IMR-90 (cell line): ENCODE data around the gene SLCO3A1. TPM values are rescaled to one million over a fixed set of nuclear protein-coding genes. Genes with fewer than 3 reads are reported as not detected.
A peak's percentile ranks its signal among the peaks of the same experiment; 100 is the strongest.

Source experiments
- ATAC-seq: fragments of 200-7000 bp; cut with Tn5 transposase; 2 replicates; pipeline ENCODE4 v1.9.1; 2020; ENCODE audit warnings: low read depth, mild to moderate bottlenecking, moderate library complexity
- BruUV-seq: library from RNA; stranded (reverse); fragments of 400-500 nt; replicated peaks from 2 replicates; lab custom pipeline; 2021; lab: Mats Ljungman, UMichigan
- CTCF ChIA-PET: fragments of 300-600 bp; formaldehyde crosslinking; extraction: SDS; loops from one replicate; lab custom pipeline; 2021; ENCODE audit warnings: antibody characterized with exemption; lab: Yijun Ruan, JAX
- POLR2A ChIA-PET: fragments of 300-600 bp; sonication (Branson Sonifier 250); formaldehyde crosslinking; loops from one replicate; lab custom pipeline; 2022; ENCODE audit warnings: antibody characterized with exemption; ENCODE audit not compliant: unreplicated experiment; lab: Charles Lee
- DNase-seq: peaks from one replicate; pipeline ENCODE4 v3.0.0; 2013
- H2AFZ ChIP-seq: replicated peaks from 2 replicates; pipeline ENCODE3; 2013; ENCODE audit warnings: low read length, mild to moderate bottlenecking; ENCODE audit not compliant: poor library complexity
- H2AK5ac ChIP-seq: 2 replicates; pipeline ENCODE4 v1.6.1; 2013; ENCODE audit warnings: low read depth, low read length, inconsistent platforms
- H2AK9ac ChIP-seq: replicated peaks from 2 replicates; pipeline ENCODE3; 2013; ENCODE audit warnings: mild to moderate bottlenecking, low read depth, low read length, moderate library complexity; ENCODE audit not compliant: poor library complexity
- H2BK120ac ChIP-seq: 2 replicates; pipeline ENCODE4 v1.6.1; 2013; ENCODE audit warnings: low read depth, low read length, inconsistent platforms
- H2BK15ac ChIP-seq: 3 replicates; pipeline ENCODE4 v1.6.1; 2013; ENCODE audit warnings: low read depth, low read length, inconsistent platforms
- H2BK20ac ChIP-seq: 2 replicates; pipeline ENCODE4 v1.6.1; 2013; ENCODE audit warnings: low read depth, mild to moderate bottlenecking, inconsistent platforms, low read length, moderate library complexity
- H2BK5ac ChIP-seq: 2 replicates; pipeline ENCODE4 v1.6.1; 2013; ENCODE audit warnings: mild to moderate bottlenecking, low read depth, low read length, inconsistent platforms; ENCODE audit not compliant: poor library complexity, severe bottlenecking
- H3K14ac ChIP-seq: replicated peaks from 2 replicates; pipeline ENCODE4 v1.6.1; 2013; ENCODE audit warnings: low read depth, low read length, inconsistent platforms
- H3K18ac ChIP-seq: 2 replicates; pipeline ENCODE4 v1.6.1; 2013; ENCODE audit warnings: low read depth, low read length, control low read depth
- H3K23ac ChIP-seq: 2 replicates; pipeline ENCODE4 v1.6.1; 2013; ENCODE audit warnings: low read depth, low read length, inconsistent platforms
- H3K27ac ChIP-seq: 2 replicates; pipeline ENCODE4 v1.5.1; 2013; ENCODE audit warnings: mild to moderate bottlenecking, control low read depth, low read length; ENCODE audit not compliant: insufficient read depth
- H3K27me3 ChIP-seq: 2 replicates; pipeline ENCODE4 v1.6.1; 2013; ENCODE audit warnings: low read length; ENCODE audit not compliant: control insufficient read depth, insufficient read depth
- H3K36me3 ChIP-seq: 2 replicates; pipeline ENCODE4 v1.6.1; 2013; ENCODE audit warnings: low read length, mixed read lengths; ENCODE audit not compliant: control insufficient read depth, insufficient read depth
- H3K4ac ChIP-seq: 2 replicates; pipeline ENCODE4 v1.6.1; 2013; ENCODE audit warnings: low read depth, low read length, inconsistent platforms
- H3K4me1 ChIP-seq: 2 replicates; pipeline ENCODE4 v1.6.1; 2013; ENCODE audit warnings: low read length, mixed read lengths; ENCODE audit not compliant: control insufficient read depth, insufficient read depth
- H3K4me2 ChIP-seq: 2 replicates; pipeline ENCODE4 v1.6.1; 2013; ENCODE audit warnings: low read depth, mild to moderate bottlenecking, control low read depth, low read length, moderate library complexity
- H3K4me3 ChIP-seq: 2 replicates; pipeline ENCODE4 v1.5.1; 2013; ENCODE audit warnings: low read depth, mild to moderate bottlenecking, control low read depth, low read length, moderate library complexity; ENCODE audit not compliant: insufficient read depth
- H3K56ac ChIP-seq: 2 replicates; pipeline ENCODE4 v1.6.1; 2013; ENCODE audit warnings: low read length, inconsistent platforms; ENCODE audit not compliant: insufficient read depth; ENCODE audit errors: extremely low read depth
- H3K79me1 ChIP-seq, 2 experiments: 2 replicates each; pipeline ENCODE4 v1.6.1; 2013; ENCODE audit warnings: low read length in 2 of 2, inconsistent platforms in 1 of 2, low read depth in 1 of 2
- H3K9ac ChIP-seq: 2 replicates; pipeline ENCODE4 v1.6.1; 2013; ENCODE audit warnings: low read depth, low read length, control low read depth
- H3K9me1 ChIP-seq: 2 replicates; pipeline ENCODE4 v1.6.1; 2013; ENCODE audit warnings: low read length, inconsistent platforms; ENCODE audit not compliant: insufficient read depth
- H3K9me3 ChIP-seq: 2 replicates; pipeline ENCODE4 v1.6.1; 2013; ENCODE audit warnings: low read length; ENCODE audit not compliant: control insufficient read depth, insufficient read depth
- H4K20me1 ChIP-seq: 2 replicates; pipeline ENCODE4 v1.6.1; 2013; ENCODE audit warnings: low read length, inconsistent platforms; ENCODE audit not compliant: insufficient read depth
- H4K5ac ChIP-seq: 2 replicates; pipeline ENCODE4 v1.6.1; 2013; ENCODE audit warnings: mild to moderate bottlenecking, low read depth, low read length, control low read depth
- H4K8ac ChIP-seq, 2 experiments: 2 replicates each; pipeline ENCODE4 v1.6.1; 2013; ENCODE audit warnings: low read depth in 2 of 2, low read length in 2 of 2, control low read depth in 1 of 2, inconsistent platforms in 1 of 2
- H4K91ac ChIP-seq: 2 replicates; pipeline ENCODE4 v1.6.1; 2013; ENCODE audit warnings: low read depth, low read length, inconsistent platforms; ENCODE audit not compliant: insufficient read depth
- CEBPB ChIP-seq: IDR thresholded peaks from 2 replicates; pipeline ENCODE4 v1.6.1; 2012; ENCODE audit warnings: low read depth, low read length, improper control_type of control experiment
- CHD1 ChIP-seq: IDR thresholded peaks from 2 replicates; pipeline ENCODE4 v1.6.1; 2012; ENCODE audit warnings: low read depth, low read length, improper control_type of control experiment
- WGBS, 2 experiments: methylation state at CpG; one replicate each; pipeline versions ENCODE4 v1.1.5 to v1.1.7; 2013; ENCODE audit warnings: missing lambda C conversion rate in 2 of 2; ENCODE audit not compliant: insufficient read length in 1 of 2; ENCODE audit errors: extremely low coverage in 2 of 2; 5-methylcytosine and 5-hydroxymethylcytosine counted together
- dilution Hi-C: fragments of 300-500 bp; cut with HindIII; formaldehyde crosslinking; loops from one replicate; pipeline ENCODE4 v1.14.3; 2018; ENCODE audit warnings: low sequenced_read_pairs; ENCODE audit not compliant: unreplicated experiment
- in situ Hi-C: fragments of 300-500 bp; cut with MboI; formaldehyde crosslinking; loops from 3 replicates; pipeline ENCODE4 v1.14.3; 2019; ENCODE audit warnings: low sequenced_read_pairs, inconsistent platforms, mixed read lengths
- intact Hi-C: fragments of 100-400 bp; cut with micrococcal nuclease; formaldehyde crosslinking; loops from 2 replicates; pipeline ENCODE4 v1.10.0; 2022
- polyA plus RNA-seq, 3 experiments: library from polyadenylated mRNA; depleted of rRNA; stranded (reverse); fragments of >200 nt; gene quantifications; 2 replicates each; pipeline ENCODE4 v1.2.3, GENCODE V29; 2012; ENCODE audit warnings: low replicate concordance in 1 of 3
- total RNA-seq: library from RNA; depleted of rRNA; stranded (reverse); fragments of >200 nt; gene quantifications from 2 replicates; pipeline ENCODE4 v1.2.3, GENCODE V29; 2012

Gene SLCO3A1
- total and polyA plus RNA-seq, 2 of the 4 experiments (the other 2 are of a cell fraction): 4.7 to 8.1 TPM

DNA sequence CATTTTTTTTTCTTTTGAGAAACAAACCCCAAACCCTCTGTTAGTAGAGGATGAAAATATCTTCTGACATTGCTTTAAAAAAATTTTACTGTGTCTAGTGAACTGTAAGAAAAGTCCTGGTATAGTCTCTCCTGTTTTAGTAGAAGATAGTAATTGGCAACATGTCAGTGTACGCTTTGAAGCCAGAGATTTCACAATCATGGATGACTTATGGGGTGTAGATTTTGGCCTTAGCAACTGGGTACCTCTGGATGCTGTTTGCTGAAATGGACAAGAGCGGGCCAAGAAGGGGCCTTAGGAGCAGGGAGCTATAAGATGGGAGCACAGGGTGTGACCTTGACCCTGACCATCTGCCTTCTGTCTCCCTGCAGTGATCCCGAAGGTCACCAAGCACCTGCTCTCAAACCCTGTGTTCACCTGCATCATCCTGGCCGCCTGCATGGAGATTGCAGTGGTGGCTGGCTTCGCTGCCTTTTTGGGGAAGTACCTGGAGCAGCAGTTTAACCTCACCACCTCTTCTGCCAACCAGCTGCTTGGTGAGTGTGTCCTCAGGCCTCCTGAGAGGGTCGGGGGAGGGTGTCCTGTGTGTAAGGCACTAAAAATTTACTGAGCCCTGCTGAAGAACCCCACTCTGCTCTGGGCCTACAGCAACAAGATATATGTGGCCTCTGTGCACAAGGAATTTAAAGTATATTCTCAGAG, 266.7 kb downstream of the SLCO3A1 start:
- Histone ChIP-seq H2BK5ac (no peak overlapping the region), H2BK120ac (no peak overlapping the region), H3K36me3 (no peaks in the 10 kb centered on the region), H4K20me1 (no peaks in the 10 kb centered on the region), H2AK9ac (no peak overlapping the region), H2BK20ac (no peak overlapping the region), H2AK5ac (no peak overlapping the region), H3K4ac (no peak overlapping the region), H3K9me3 (peaks cover 4% of the 10 kb centered on the region; the same call in 1 of the 2 replicates), H3K4me1 (peaks cover 2% of the 10 kb centered on the region; the same call in 1 of the 2 replicates), H3K23ac (no peak overlapping the region), H3K56ac (no peak overlapping the region), H3K27me3 (no peaks in the 10 kb centered on the region; the same call in 1 of the 2 replicates), H4K5ac (no peak overlapping the region), H3K27ac (no peak overlapping the region), H3K9me1 (no peaks in the 10 kb centered on the region), H3K4me2 (no peak overlapping the region), H3K9ac (no peak overlapping the region), H3K4me3 (no peak overlapping the region), H3K18ac (no peak overlapping the region), H3K14ac (no peak overlapping the region), H4K8ac (no peak overlapping the region), H2AFZ (no peak overlapping the region), H2BK15ac (no peak overlapping the region), H3K79me1 (no peaks in the 10 kb centered on the region), H4K91ac (no peak overlapping the region)
- ATAC-seq: no peak
- intact Hi-C loops (no loop called here), in situ Hi-C loops (no loop called here), dilution Hi-C loops (no loop called here)
- no CpG with 5 or more reads among the region's 6 CpGs for WGBS, 2 experiments
- CTCF ChIA-PET: no interaction called here
- TF ChIP-seq CHD1 (no peak), CEBPB (peak; percentile 54)
- DNase-seq: no peak
- BruUV-seq: no TSS peak
- POLR2A ChIA-PET: no interaction called here
